Measurements from ENCODE around the gene CNTNAP2. TPM values are rescaled to one million over a fixed set of nuclear protein-coding genes. Genes with fewer than 3 reads are reported as not detected.

CNTNAP2 gene
- total and polyA plus RNA-seq, 9 of the 15 experiments (the other 6 are each of a cell fraction or from before 2014, with no cell fraction given): 0.04 to 0.62 (median 0.09) TPM; not detected in 4

GRCh38 chr7:148174376-148174775 is 2057.8 kb downstream of the CNTNAP2 start (continued):
- TF ChIP-seq, protein P1, sequence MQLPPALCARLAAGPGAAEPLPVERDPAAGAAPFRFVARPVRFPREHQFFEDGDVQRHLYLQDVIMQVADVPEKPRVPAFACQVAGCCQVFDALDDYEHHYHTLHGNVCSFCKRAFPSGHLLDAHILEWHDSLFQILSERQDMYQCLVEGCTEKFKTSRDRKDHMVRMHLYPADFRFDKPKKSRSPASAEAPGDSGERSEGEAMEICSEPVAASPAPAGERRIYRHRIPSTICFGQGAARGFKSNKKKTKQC (CRISPR knock-in tag; IDR thresholded peaks at IDR 0.05): no peak
- no peak for TF ChIP-seq STAT5B (CRISPR knock-in tag; IDR thresholded peaks at IDR 0.05)
- TF ChIP-seq NBN (IDR thresholded peaks at IDR 0.05; ENCODE audit: low read depth): no peak
- TF ChIP-seq PHTF2 (CRISPR knock-in tag; IDR thresholded peaks at IDR 0.05): no peak
- no peak for TF ChIP-seq KAT2B (IDR thresholded peaks at IDR 0.05; ENCODE audit: low read depth, low read length)

DNA sequence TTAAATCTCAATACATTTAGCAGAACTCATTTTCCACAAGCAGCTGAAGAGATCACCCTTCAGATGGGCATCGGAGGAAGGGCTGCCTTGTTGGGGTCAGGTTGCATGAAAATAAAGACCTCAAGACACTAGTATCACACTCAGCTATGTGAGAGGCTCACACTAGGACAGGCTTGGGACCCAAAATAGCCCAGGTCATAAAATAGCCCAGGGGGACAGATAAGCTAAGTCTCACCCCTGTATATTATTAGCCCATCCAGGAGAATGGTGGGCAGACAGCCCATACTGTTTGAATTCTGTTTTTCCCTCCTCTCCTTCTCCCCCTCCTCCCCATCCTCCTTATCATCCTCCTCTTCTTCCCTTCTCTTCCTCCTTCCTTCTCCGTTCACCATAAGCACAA is 2058.9 kb downstream of the CNTNAP2 start:
- H3K4me2 ChIP-seq (ENCODE audit: insufficient read depth, low read length): no peak overlapping the region
- in situ Hi-C loops (cut with MboI): no loop called here
- no peak overlapping the region for H3K27ac ChIP-seq (ENCODE audit: extremely low read depth, low read depth, low read length)
- no peaks in the 10 kb centered on the region for H3K4me1 ChIP-seq (replicated peaks in 1 of 2; ENCODE audit: control insufficient read depth in 2 of 2, insufficient read depth in 2 of 2, low read length in 2 of 2)
- H2AFZ ChIP-seq (ENCODE audit: low read depth, low read length): no peak overlapping the region
- WGBS (ENCODE audit: insufficient coverage, low coverage, missing lambda C conversion rate): 6% methylated on average over 2 of the region's 2 CpGs
- H3K9me1 ChIP-seq (ENCODE audit: control insufficient read depth, insufficient read depth, low read length): no peaks in the 10 kb centered on the region
- no TSS peak for BruUV-seq (replicated peaks)
- H3K36me3 ChIP-seq (ENCODE audit: control insufficient read depth, insufficient read depth, low read length): no peaks in the 10 kb centered on the region
- intact Hi-C loops (cut with micrococcal nuclease): no loop called here
- no peak overlapping the region for H3K9ac ChIP-seq (ENCODE audit: insufficient read depth in 1 of 2, low read depth in 2 of 2, low read length in 2 of 2)
- ATAC-seq (no peak), FAIRE-seq (no peak), DNase-seq (ENCODE audit: extremely low read depth in 1 of 4, low spot score in 3 of 4) (no peak)
- no peaks in the 10 kb centered on the region for H3K9me3 ChIP-seq (replicated peaks; ENCODE audit: control insufficient read depth, insufficient read depth, low read depth, low read length)
- CTCF ChIA-PET (ENCODE audit: low intra/inter-chr PET ratio): no interaction called here
- POLR2A ChIA-PET: interaction anchor here (1.3 kb wide), 1 partner anchor 10 kb away, joined by 3 read pairs; no protein-coding TSS in a partner anchor
- no peaks in the 10 kb centered on the region for H3K79me2 ChIP-seq (ENCODE audit: control insufficient read depth, insufficient read depth, low read length)
- H4K20me1 ChIP-seq (replicated peaks; ENCODE audit: control insufficient read depth, insufficient read depth, low read length): no peaks in the 10 kb centered on the region
- no peak overlapping the region for H3K4me3 ChIP-seq
- no peaks in the 10 kb centered on the region for H3K27me3 ChIP-seq (ENCODE audit: control insufficient read depth in 2 of 2, insufficient read depth in 2 of 2, low read length in 2 of 2)
- no peak for TF ChIP-seq RNF219 (CRISPR knock-in tag; IDR thresholded peaks at IDR 0.05)
- TF ChIP-seq, protein P2, sequence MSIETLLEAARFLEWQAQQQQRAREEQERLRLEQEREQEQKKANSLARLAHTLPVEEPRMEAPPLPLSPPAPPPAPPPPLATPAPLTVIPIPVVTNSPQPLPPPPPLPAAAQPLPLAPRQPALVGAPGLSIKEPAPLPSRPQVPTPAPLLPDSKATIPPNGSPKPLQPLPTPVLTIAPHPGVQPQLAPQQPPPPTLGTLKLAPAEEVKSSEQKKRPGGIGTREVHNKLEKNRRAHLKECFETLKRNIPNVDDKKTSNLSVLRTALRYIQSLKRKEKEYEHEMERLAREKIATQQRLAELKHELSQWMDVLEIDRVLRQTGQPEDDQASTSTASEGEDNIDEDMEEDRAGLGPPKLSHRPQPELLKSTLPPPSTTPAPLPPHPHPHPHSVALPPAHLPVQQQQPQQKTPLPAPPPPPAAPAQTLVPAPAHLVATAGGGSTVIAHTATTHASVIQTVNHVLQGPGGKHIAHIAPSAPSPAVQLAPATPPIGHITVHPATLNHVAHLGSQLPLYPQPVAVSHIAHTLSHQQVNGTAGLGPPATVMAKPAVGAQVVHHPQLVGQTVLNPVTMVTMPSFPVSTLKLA (conservative IDR thresholded peaks at IDR 0.05): no peak
- TF ChIP-seq KDM5B (IDR thresholded peaks at IDR 0.05; ENCODE audit: insufficient replicate concordance, low read depth, low read length): no peak
- TF ChIP-seq TAL1 (IDR thresholded peaks at IDR 0.05): no peak
- no peak for TF ChIP-seq ARID4B (CRISPR knock-in tag; IDR thresholded peaks at IDR 0.05)
- TF ChIP-seq, protein P3, sequence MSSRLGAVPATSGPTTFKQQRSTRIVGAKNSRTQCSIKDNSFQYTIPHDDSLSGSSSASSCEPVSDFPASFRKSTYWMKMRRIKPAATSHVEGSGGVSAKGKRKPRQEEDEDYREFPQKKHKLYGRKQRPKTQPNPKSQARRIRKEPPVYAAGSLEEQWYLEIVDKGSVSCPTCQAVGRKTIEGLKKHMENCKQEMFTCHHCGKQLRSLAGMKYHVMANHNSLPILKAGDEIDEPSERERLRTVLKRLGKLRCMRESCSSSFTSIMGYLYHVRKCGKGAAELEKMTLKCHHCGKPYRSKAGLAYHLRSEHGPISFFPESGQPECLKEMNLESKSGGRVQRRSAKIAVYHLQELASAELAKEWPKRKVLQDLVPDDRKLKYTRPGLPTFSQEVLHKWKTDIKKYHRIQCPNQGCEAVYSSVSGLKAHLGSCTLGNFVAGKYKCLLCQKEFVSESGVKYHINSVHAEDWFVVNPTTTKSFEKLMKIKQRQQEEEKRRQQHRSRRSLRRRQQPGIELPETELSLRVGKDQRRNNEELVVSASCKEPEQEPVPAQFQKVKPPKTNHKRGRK (tag; IDR thresholded peaks at IDR 0.05): no peak
